ENCODE measurements around the gene MMUT. TPM values are rescaled to one million over a fixed set of nuclear protein-coding genes. Genes with fewer than 3 reads are reported as not detected.
"Not testable (repeated sequence)": the region's sequence is repeated elsewhere in the genome, so short reads cannot be mapped to it uniquely, and the experiment has no call there.

The MMUT gene
- total RNA-seq, 2 experiments from 2014 or later = 11.1 to 11.9 TPM

DNA sequence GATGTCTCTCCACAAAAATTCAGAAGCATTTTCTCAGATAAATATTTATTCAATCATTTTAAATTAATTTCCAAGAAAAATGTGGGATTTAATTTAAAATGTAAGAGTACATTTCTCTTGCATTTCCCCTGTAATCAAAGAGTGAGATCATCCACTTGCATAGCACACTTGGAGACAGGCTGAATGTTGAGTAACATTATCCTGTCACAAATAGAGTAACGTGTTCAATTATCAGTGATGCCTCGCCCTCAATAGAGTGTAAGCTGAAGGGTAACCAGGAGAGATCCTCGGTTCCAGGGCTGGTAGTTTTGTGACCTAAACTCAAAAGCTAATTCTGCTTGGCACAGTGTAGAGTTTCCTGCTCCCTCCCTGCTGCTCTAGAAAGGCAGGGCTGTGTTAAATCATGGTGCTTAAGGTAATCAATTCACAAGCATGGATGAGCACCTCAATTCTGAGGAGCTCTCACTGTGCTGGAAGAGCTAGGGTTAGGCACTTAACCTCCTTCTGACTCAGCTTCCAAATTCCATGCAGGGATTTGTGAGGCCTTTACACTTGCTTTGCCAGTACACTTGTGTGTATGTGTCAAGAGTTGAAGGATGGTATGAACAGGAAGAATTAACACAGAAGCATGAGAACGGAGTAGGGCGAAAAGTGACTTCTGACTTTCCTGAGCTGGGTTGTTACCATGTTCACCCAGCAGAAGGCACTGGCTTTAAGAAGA, 56.6 kb downstream of the MMUT start:
- no peak overlapping the region for H3K4me3 Mint-ChIP-seq
- peaks cover 8% of the 10 kb centered on the region for H3K27me3 Mint-ChIP-seq
- no peaks in the 10 kb centered on the region for H3K36me3 Mint-ChIP-seq (ENCODE audit: low read depth)
- no peaks in the 10 kb centered on the region for H3K9me3 Mint-ChIP-seq
- intact Hi-C loops (cut with micrococcal nuclease) = no loop called here
- H3K4me1 Mint-ChIP-seq (ENCODE audit: low read depth) = no peaks in the 10 kb centered on the region
- no peak for DNase-seq
- TF ChIP-seq, protein P1, sequence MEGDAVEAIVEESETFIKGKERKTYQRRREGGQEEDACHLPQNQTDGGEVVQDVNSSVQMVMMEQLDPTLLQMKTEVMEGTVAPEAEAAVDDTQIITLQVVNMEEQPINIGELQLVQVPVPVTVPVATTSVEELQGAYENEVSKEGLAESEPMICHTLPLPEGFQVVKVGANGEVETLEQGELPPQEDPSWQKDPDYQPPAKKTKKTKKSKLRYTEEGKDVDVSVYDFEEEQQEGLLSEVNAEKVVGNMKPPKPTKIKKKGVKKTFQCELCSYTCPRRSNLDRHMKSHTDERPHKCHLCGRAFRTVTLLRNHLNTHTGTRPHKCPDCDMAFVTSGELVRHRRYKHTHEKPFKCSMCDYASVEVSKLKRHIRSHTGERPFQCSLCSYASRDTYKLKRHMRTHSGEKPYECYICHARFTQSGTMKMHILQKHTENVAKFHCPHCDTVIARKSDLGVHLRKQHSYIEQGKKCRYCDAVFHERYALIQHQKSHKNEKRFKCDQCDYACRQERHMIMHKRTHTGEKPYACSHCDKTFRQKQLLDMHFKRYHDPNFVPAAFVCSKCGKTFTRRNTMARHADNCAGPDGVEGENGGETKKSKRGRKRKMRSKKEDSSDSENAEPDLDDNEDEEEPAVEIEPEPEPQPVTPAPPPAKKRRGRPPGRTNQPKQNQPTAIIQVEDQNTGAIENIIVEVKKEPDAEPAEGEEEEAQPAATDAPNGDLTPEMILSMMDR (IDR thresholded peaks at IDR 0.05) = no peak
- H3K27ac Mint-ChIP-seq = no peak overlapping the region
- CTCF ChIA-PET = no interaction called here
- POLR2A ChIA-PET = no interaction called here
- no peak for ATAC-seq

DNA sequence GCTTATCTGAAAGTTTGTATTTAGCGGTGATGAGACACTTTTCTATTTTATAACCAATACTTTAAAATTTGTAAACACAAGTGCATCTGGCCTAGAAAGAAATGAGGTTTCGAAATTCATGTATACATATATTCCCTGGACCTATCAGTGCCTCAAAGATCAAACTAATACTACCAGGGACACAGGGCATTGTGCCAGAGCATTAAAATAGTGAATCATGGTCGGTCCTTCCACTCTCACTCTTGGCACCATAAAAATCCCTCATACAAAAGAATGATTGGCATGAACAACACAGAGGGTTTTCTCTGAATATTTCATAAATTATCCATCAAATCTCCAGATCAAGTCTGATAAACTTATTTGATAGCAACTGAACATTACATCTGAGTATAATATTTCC, 62.0 kb downstream of the MMUT start:
- H3K4me3 Mint-ChIP-seq = no peak overlapping the region
- TF ChIP-seq, protein P1 (IDR thresholded peaks at IDR 0.05) = no peak

DNA sequence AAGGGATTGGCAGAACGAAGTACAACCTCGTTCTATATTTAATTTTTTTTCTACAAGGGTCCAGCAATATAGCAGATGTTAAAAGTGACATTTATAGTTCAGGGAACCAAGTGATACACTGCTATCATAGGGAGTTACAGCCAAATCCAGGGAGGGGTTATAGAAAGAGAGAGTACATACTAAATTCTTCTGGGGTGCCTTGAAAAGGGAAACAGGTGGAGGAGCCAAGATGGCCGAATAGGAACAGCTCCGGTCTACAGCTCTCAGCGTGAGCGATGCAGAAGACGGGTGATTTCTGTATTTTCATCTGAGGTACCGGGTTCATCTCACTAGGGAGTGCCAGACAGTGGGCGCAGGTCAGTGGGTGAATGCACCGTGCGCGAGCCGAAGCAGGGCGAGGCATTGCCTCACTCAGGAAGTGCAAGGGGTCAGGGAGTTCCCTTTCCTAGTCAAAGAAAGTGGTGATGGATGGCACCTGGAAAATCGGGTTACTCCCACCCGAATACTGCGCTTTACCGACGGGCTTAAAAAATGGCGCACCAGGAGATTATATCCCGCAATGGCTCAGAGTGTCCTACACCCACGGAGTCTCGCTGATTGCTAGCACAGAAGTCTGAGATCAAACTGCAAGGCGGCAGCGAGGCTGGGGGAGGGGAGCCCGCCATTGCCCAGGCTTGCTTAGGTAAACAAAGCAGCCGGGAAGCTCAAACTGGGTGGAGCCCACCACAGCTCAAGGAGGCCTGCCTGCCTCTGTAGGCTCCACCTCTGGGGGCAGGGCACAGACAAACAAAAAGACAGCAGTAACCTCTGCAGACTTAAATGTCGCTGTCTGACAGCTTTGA, 76.2 kb downstream of the MMUT start:
- H3K4me1 Mint-ChIP-seq (ENCODE audit: low read depth); ATAC-seq; CTCF ChIA-PET; POLR2A ChIA-PET; H3K27me3 Mint-ChIP-seq; H3K9me3 Mint-ChIP-seq; intact Hi-C loops (cut with micrococcal nuclease); DNase-seq; H3K36me3 Mint-ChIP-seq (ENCODE audit: low read depth); H3K27ac Mint-ChIP-seq; H3K4me3 Mint-ChIP-seq: not testable (repeated sequence)

More for the DNA sequence above, 62.0 kb downstream of the MMUT start:
- ChIA-PET POLR2A (no interaction called here), CTCF (interaction anchor here (1.1 kb wide), 1 partner anchor 9 kb away, joined by 4 read pairs; no protein-coding TSS in a partner anchor)
- H3K4me1 Mint-ChIP-seq (ENCODE audit: low read depth) = no peaks in the 10 kb centered on the region
- no peak overlapping the region for H3K27ac Mint-ChIP-seq
- DNase-seq (no peak), ATAC-seq (no peak)
- H3K36me3 Mint-ChIP-seq (ENCODE audit: low read depth) = no peaks in the 10 kb centered on the region
- peaks cover 9% of the 10 kb centered on the region for H3K27me3 Mint-ChIP-seq
- no peaks in the 10 kb centered on the region for H3K9me3 Mint-ChIP-seq
- intact Hi-C loops (cut with micrococcal nuclease) = no loop called here

DNA sequence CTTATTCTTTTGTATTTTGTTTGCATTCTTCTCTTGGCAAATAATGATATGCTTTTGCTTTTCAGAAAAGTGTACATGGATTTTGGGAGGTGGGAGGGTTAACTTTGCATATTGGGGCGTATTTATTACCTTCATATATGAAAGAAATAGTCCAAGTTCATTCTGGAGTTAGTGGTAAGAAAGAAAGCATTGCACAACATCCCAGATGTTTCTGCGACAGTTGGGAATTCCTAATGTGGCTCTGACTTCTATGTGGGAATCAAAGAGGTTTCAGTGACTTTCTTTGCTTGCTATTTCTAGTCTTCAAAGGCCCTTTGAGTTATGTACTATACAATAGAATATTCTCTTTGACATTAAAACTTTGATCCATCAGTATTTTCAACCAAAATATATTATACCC, 78.1 kb downstream of the MMUT start:
- Mint-ChIP-seq H3K27ac (no peak overlapping the region), H3K4me1 (ENCODE audit: low read depth) (no peaks in the 10 kb centered on the region), H3K27me3 (peaks cover 2% of the 10 kb centered on the region), H3K36me3 (ENCODE audit: low read depth) (no peaks in the 10 kb centered on the region), H3K9me3 (peaks cover 3% of the 10 kb centered on the region), H3K4me3 (no peak overlapping the region)
- intact Hi-C loops (cut with micrococcal nuclease) = no loop called here
- POLR2A ChIA-PET = no interaction called here
- DNase-seq (no peak), ATAC-seq (no peak)
- TF ChIP-seq, protein P1 (IDR thresholded peaks at IDR 0.05) = no peak
- CTCF ChIA-PET = no interaction called here

Other genes starting within 250 kb of the MMUT start
- 10 to 100 TPM; 14.6 to 17.5 TPM for gene CENPQ, start 117 bp upstream of the MMUT start, total RNA-seq
- not detected for gene GLYATL3, start 36.7 kb upstream of the MMUT start, total RNA-seq
- gene C6orf141, start 87.4 kb upstream of the MMUT start, total RNA-seq = under 1 TPM; 0.43 to 0.87 TPM
- not detected for gene RHAG, start 173.6 kb upstream of the MMUT start, total RNA-seq